HCT116 (cell line): ENCODE data around the gene RAB37. TPM values are rescaled to one million over a fixed set of nuclear protein-coding genes. Genes with fewer than 3 reads are reported as not detected.

Source experiments
- ATAC-seq: fragments of 200-7000 bp; cut with Tn5 transposase; 2 replicates; pipeline ENCODE4 v1.9.1; 2020; ENCODE audit warnings: mild to moderate bottlenecking, moderate library complexity
- BruUV-seq: library from RNA; stranded (reverse); fragments of 400-500 nt; replicated peaks from 2 replicates; lab custom pipeline; 2021; lab: Mats Ljungman, UMichigan
- CTCF ChIA-PET: fragments of 300-600 bp; sonication (Branson Sonifier 250); formaldehyde crosslinking; loops from one replicate; lab custom pipeline; 2021; ENCODE audit warnings: antibody characterized with exemption; lab: Charles Lee
- POLR2A ChIA-PET: fragments of 300-600, 350-600 bp; sonication (Branson Sonifier 250); formaldehyde crosslinking; loops from one replicate; lab custom pipeline; 2021; ENCODE audit warnings: antibody characterized with exemption; lab: Charles Lee
- RAD21 ChIA-PET, 2 experiments: fragments of 300-600 bp; sonication (Branson Sonifier 250); formaldehyde crosslinking; loops; one replicate each; lab custom pipeline; 2023; ENCODE audit warnings: low total read pairs in 2 of 2; ENCODE audit not compliant: uncharacterized antibody in 2 of 2, unreplicated experiment in 2 of 2, low non-redundant PET in 1 of 2; lab: Charles Lee
- DNase-seq: peaks from one replicate; pipeline ENCODE4 v3.0.0-alpha.2; 2010; ENCODE audit warnings: low read depth, low spot score
- H2AFZ ChIP-seq: fragments of 200-600 bp; shearing (Covaris generic), sonication (generic); 2 replicates; pipeline ENCODE4 v1.6.1; 2017; ENCODE audit warnings: low read depth, mixed run types, mixed read lengths, antibody characterized with exemption, low read length; ENCODE audit not compliant: poor library complexity, severe bottlenecking
- H3K27ac ChIP-seq: 2 replicates; pipeline ENCODE4 v1.5.1; 2012; ENCODE audit warnings: low read depth, low read length
- H3K27me3 ChIP-seq: fragments of 200-600 bp; sonication (generic); 2 replicates; pipeline ENCODE4 v1.6.1; 2016; ENCODE audit warnings: mixed run types, low read length, mixed read lengths; ENCODE audit not compliant: insufficient read depth
- H3K36me3 ChIP-seq, 2 experiments: fragments of 200-500 bp in 1 of 2; fragments of 200-600 bp in 1 of 2; sonication (Bioruptor generic) in 1 of 2; sonication (generic) in 1 of 2; 2 replicates each; pipeline versions ENCODE4 v1.5.1 to v1.6.1; 2014 to 2016; ENCODE audit warnings: low read length in 2 of 2, inconsistent platforms in 1 of 2, mixed read lengths in 1 of 2, mixed run types in 1 of 2; ENCODE audit not compliant: insufficient read depth in 2 of 2, control insufficient read depth in 1 of 2
- H3K4me1 ChIP-seq, 2 experiments: fragments of 200-600 bp in 1 of 2; sonication (generic) in 1 of 2; 2 replicates each; pipeline versions ENCODE4 v1.5.1 to v1.6.1; 2012 to 2017; ENCODE audit warnings: low read length in 2 of 2, inconsistent platforms in 1 of 2, mild to moderate bottlenecking in 1 of 2, mixed read lengths in 1 of 2, mixed run types in 1 of 2, moderate library complexity in 1 of 2; ENCODE audit not compliant: insufficient read depth in 2 of 2, control insufficient read depth in 1 of 2
- H3K4me2 ChIP-seq: fragments of 200-600 bp; sonication (generic); 2 replicates; pipeline ENCODE4 v1.6.1; 2017; ENCODE audit warnings: mixed run types, low read length, mixed read lengths
- H3K4me3 ChIP-seq, 2 experiments: fragments of 200-600 bp in 1 of 2; sonication (generic) in 1 of 2; replicated peaks in 1 of 2; 2 replicates each; pipeline ENCODE4 v1.5.1; 2011 to 2016; ENCODE audit warnings: low read length in 2 of 2, control low read depth in 1 of 2, low read depth in 1 of 2, mild to moderate bottlenecking in 1 of 2, mixed read lengths in 1 of 2, mixed run types in 1 of 2
- H3K79me2 ChIP-seq: fragments of 200-600 bp; sonication (generic); 2 replicates; pipeline ENCODE4 v1.6.1; 2017; ENCODE audit warnings: mild to moderate bottlenecking, mixed run types, low read length, moderate library complexity, mixed read lengths; ENCODE audit not compliant: insufficient read depth
- H3K9ac ChIP-seq: fragments of 200-600 bp; sonication (generic); 2 replicates; pipeline ENCODE4 v1.6.1; 2016; ENCODE audit warnings: low read length, mixed read lengths
- H3K9me2 ChIP-seq: fragments of 200-600 bp; sonication (generic), shearing (Covaris generic); 2 replicates; pipeline ENCODE4 v1.6.1; 2017; ENCODE audit warnings: mixed run types, mild to moderate bottlenecking, moderate library complexity; ENCODE audit not compliant: insufficient read depth
- H3K9me3 ChIP-seq, 2 experiments: fragments of 200-500 bp in 1 of 2; fragments of 200-600 bp in 1 of 2; sonication (Bioruptor generic) in 1 of 2; sonication (generic) in 1 of 2; 2 replicates each; pipeline ENCODE4 v1.6.1; 2014 to 2017; ENCODE audit warnings: low read length in 2 of 2, mixed read lengths in 2 of 2, inconsistent platforms in 1 of 2, low read depth in 1 of 2, mild to moderate bottlenecking in 1 of 2, mixed run types in 1 of 2, moderate library complexity in 1 of 2; ENCODE audit not compliant: control insufficient read depth in 1 of 2, insufficient read depth in 1 of 2
- H4K20me1 ChIP-seq: fragments of 200-600 bp; sonication (generic), shearing (Covaris generic); 2 replicates; pipeline ENCODE4 v1.6.1; 2017; ENCODE audit warnings: mixed run types, mild to moderate bottlenecking, moderate library complexity; ENCODE audit not compliant: insufficient read depth
- CBX3 ChIP-seq: IDR thresholded peaks from 2 replicates; pipeline ENCODE4 v1.6.1; 2012; ENCODE audit warnings: low read depth
- CEBPB ChIP-seq: IDR thresholded peaks from 2 replicates; pipeline ENCODE4 v1.6.1; 2012; ENCODE audit warnings: low read depth
- EGR1 ChIP-seq: IDR thresholded peaks from 2 replicates; pipeline ENCODE4 v1.6.1; 2012; ENCODE audit warnings: low read depth
- ELF1 ChIP-seq: IDR thresholded peaks from 2 replicates; pipeline ENCODE4 v1.6.1; 2012; ENCODE audit warnings: low read depth, borderline replicate concordance
- EZH2 ChIP-seq: fragments of 200-600 bp; sonication (generic); IDR thresholded peaks from 2 replicates; pipeline ENCODE4 v1.6.1; 2017; ENCODE audit warnings: antibody characterized with exemption, mixed run types
- EZH2phosphoT487 ChIP-seq: fragments of 200-600 bp; IDR thresholded peaks from 2 replicates; pipeline ENCODE4 v1.6.1; 2018; ENCODE audit warnings: antibody characterized with exemption, borderline replicate concordance
- FOSL1 ChIP-seq: IDR thresholded peaks from 2 replicates; pipeline ENCODE4 v1.6.1; 2012; ENCODE audit warnings: low read depth
- JUND ChIP-seq: IDR thresholded peaks from 2 replicates; pipeline ENCODE4 v1.6.1; 2012
- POLR2A ChIP-seq: IDR thresholded peaks from 2 replicates; pipeline ENCODE4 v1.7.0; 2011; ENCODE audit warnings: borderline replicate concordance; ENCODE audit not compliant: insufficient read depth, insufficient read length; ENCODE audit errors: extremely low read depth
- POLR2AphosphoS5 ChIP-seq: IDR thresholded peaks from 2 replicates; pipeline ENCODE4 v1.6.1; 2011; ENCODE audit warnings: mild to moderate bottlenecking, low read depth, low read length, moderate library complexity
- RAD21 ChIP-seq: IDR thresholded peaks from 2 replicates; pipeline ENCODE4 v1.6.1; 2012; ENCODE audit warnings: low read depth, mild to moderate bottlenecking
- SP1 ChIP-seq: IDR thresholded peaks from 2 replicates; pipeline ENCODE4 v1.6.1; 2012; ENCODE audit warnings: low read depth
- SRF ChIP-seq: IDR thresholded peaks from 2 replicates; pipeline ENCODE4 v1.6.1; 2012; ENCODE audit warnings: low read depth
- TCF7L2 ChIP-seq: IDR thresholded peaks from 2 replicates; pipeline ENCODE4 v1.7.0; 2011; ENCODE audit warnings: borderline replicate concordance, inconsistent platforms; ENCODE audit not compliant: insufficient read depth, insufficient read length; ENCODE audit errors: extremely low read depth
- YY1 ChIP-seq: IDR thresholded peaks from 2 replicates; pipeline ENCODE4 v1.6.1; 2011; ENCODE audit warnings: low read length, low read depth, moderate library complexity, mild to moderate bottlenecking; ENCODE audit not compliant: insufficient replicate concordance; ENCODE audit errors: extremely low read depth
- ZFX ChIP-seq: fragments of 450-650 bp; IDR thresholded peaks from 2 replicates; pipeline ENCODE4 v1.6.1; 2017
- ZNF274 ChIP-seq: fragments of 200-500 bp; sonication (Bioruptor generic); IDR thresholded peaks from 2 replicates; pipeline ENCODE4 v1.6.1; 2014; ENCODE audit warnings: mild to moderate bottlenecking, low read depth, low read length, inconsistent platforms
- intact Hi-C: fragments of 100-400 bp; cut with micrococcal nuclease; formaldehyde crosslinking; loops from 2 replicates; pipeline ENCODE4 v1.10.0; 2022
- total RNA-seq: library from RNA; stranded (reverse); gene quantifications from one replicate; pipeline ENCODE4 v1.2.1, GENCODE V29; 2021; ENCODE audit not compliant: unreplicated experiment
- TF ChIP-seq, protein P1 (sequence below), 3 experiments: fragments of 200-600 bp in 1 of 3; sonication (generic) in 1 of 3; IDR thresholded peaks in 2 of 3; conservative IDR thresholded peaks in 1 of 3; 2 replicates each; pipeline ENCODE4 v1.5.1; 2012 to 2017; ENCODE audit warnings: low read depth in 2 of 3, low read length in 2 of 3, antibody characterized with exemption in 1 of 3, borderline replicate concordance in 1 of 3, control low read depth in 1 of 3, mild to moderate bottlenecking in 1 of 3, mixed read lengths in 1 of 3, mixed run types in 1 of 3, moderate library complexity in 1 of 3; ENCODE audit not compliant: insufficient read depth in 1 of 3
- TF ChIP-seq, protein P2 (sequence below): IDR thresholded peaks from 2 replicates; pipeline ENCODE4 v1.6.1; 2012; ENCODE audit warnings: low read depth
- TF ChIP-seq, protein P3 (sequence below): IDR thresholded peaks from 2 replicates; pipeline ENCODE4 v1.6.1; 2012
- TF ChIP-seq, protein P4 (sequence below): IDR thresholded peaks from 2 replicates; pipeline ENCODE4 v1.6.1; 2012

Gene RAB37
- total RNA-seq, 1 experiment from 2014 or later = 8.2 TPM

DNA sequence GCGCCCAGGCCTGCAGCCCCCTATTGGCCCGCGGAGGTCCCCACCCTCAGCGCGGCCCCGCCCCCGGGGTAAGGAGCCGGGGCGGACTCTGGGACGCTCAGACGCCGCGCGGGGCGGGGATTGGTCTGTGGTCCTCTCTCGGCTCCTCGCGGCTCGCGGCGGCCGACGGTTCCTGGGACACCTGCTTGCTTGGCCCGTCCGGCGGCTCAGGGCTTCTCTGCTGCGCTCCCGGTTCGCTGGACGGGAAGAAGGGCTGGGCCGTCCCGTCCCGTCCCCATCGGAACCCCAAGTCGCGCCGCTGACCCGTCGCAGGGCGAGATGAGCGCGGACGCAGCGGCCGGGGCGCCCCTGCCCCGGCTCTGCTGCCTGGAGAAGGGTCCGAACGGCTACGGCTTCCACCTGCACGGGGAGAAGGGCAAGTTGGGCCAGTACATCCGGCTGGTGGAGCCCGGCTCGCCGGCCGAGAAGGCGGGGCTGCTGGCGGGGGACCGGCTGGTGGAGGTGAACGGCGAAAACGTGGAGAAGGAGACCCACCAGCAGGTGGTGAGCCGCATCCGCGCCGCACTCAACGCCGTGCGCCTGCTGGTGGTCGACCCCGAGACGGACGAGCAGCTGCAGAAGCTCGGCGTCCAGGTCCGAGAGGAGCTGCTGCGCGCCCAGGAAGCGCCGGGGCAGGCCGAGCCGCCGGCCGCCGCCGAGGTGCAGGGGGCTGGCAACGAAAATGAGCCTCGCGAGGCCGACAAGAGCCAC is 11.6 kb downstream of the RAB37 start, which contains the start of gene NHERF1:
TSS of gene NHERF1 (plus strand) at position 100 of the 750 bp plus-strand sequence. CDS start at position 319, 219 bp downstream.
- BruUV-seq = TSS peak; percentile 64
- intact Hi-C loops = no loop called here
- CTCF ChIA-PET = interaction anchor here (1.5 to 1.9 kb wide), 4 partner anchors 12 to 91 kb away, joined by 6 to 8 read pairs (median 6); partner anchors contain the start of genes NAT9 and RAB37
- TF ChIP-seq, protein P1, sequence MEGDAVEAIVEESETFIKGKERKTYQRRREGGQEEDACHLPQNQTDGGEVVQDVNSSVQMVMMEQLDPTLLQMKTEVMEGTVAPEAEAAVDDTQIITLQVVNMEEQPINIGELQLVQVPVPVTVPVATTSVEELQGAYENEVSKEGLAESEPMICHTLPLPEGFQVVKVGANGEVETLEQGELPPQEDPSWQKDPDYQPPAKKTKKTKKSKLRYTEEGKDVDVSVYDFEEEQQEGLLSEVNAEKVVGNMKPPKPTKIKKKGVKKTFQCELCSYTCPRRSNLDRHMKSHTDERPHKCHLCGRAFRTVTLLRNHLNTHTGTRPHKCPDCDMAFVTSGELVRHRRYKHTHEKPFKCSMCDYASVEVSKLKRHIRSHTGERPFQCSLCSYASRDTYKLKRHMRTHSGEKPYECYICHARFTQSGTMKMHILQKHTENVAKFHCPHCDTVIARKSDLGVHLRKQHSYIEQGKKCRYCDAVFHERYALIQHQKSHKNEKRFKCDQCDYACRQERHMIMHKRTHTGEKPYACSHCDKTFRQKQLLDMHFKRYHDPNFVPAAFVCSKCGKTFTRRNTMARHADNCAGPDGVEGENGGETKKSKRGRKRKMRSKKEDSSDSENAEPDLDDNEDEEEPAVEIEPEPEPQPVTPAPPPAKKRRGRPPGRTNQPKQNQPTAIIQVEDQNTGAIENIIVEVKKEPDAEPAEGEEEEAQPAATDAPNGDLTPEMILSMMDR (IDR thresholded peaks at IDR 0.05 in 2 of 3, conservative IDR thresholded peaks at IDR 0.05 in 1 of 3; ENCODE audit: borderline replicate concordance in 1 of 3, insufficient read depth in 1 of 3, low read depth in 2 of 3, low read length in 2 of 3) = peak in 2 of 3 experiments; percentile 17 to 19; a peak in 2 of 6 replicates
- no peak for TF ChIP-seq TCF7L2
- no peak for TF ChIP-seq SP1
- TF ChIP-seq JUND = no peak
- TF ChIP-seq EZH2phosphoT487 = no peak
- no peak for TF ChIP-seq SRF
- TF ChIP-seq, protein P2, sequence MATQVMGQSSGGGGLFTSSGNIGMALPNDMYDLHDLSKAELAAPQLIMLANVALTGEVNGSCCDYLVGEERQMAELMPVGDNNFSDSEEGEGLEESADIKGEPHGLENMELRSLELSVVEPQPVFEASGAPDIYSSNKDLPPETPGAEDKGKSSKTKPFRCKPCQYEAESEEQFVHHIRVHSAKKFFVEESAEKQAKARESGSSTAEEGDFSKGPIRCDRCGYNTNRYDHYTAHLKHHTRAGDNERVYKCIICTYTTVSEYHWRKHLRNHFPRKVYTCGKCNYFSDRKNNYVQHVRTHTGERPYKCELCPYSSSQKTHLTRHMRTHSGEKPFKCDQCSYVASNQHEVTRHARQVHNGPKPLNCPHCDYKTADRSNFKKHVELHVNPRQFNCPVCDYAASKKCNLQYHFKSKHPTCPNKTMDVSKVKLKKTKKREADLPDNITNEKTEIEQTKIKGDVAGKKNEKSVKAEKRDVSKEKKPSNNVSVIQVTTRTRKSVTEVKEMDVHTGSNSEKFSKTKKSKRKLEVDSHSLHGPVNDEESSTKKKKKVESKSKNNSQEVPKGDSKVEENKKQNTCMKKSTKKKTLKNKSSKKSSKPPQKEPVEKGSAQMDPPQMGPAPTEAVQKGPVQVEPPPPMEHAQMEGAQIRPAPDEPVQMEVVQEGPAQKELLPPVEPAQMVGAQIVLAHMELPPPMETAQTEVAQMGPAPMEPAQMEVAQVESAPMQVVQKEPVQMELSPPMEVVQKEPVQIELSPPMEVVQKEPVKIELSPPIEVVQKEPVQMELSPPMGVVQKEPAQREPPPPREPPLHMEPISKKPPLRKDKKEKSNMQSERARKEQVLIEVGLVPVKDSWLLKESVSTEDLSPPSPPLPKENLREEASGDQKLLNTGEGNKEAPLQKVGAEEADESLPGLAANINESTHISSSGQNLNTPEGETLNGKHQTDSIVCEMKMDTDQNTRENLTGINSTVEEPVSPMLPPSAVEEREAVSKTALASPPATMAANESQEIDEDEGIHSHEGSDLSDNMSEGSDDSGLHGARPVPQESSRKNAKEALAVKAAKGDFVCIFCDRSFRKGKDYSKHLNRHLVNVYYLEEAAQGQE = no peak
- TF ChIP-seq RAD21 = no peak
- TF ChIP-seq ZNF274 = no peak
- TF ChIP-seq ZFX = peak; percentile 52; the same call in 1 of the 2 replicates
- TF ChIP-seq YY1 = peak; percentile 76
- TF ChIP-seq CEBPB = no peak
- TF ChIP-seq, protein P3, sequence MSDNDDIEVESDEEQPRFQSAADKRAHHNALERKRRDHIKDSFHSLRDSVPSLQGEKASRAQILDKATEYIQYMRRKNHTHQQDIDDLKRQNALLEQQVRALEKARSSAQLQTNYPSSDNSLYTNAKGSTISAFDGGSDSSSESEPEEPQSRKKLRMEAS = peak; percentile 63
- no peak for TF ChIP-seq EGR1
- no peak for TF ChIP-seq CBX3
- no peak for TF ChIP-seq ELF1
- TF ChIP-seq, protein P4, sequence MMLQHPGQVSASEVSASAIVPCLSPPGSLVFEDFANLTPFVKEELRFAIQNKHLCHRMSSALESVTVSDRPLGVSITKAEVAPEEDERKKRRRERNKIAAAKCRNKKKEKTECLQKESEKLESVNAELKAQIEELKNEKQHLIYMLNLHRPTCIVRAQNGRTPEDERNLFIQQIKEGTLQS = no peak
- TF ChIP-seq POLR2AphosphoS5 = peak; percentile 100
- TF ChIP-seq FOSL1 = no peak
- peak; percentile 97 for TF ChIP-seq POLR2A
- TF ChIP-seq EZH2 = no peak

More for the DNA sequence above, 11.6 kb downstream of the RAB37 start, which contains the start of gene NHERF1:
- Histone ChIP-seq H3K9ac (peak within 1 kb of the TSS; percentile 79), H2AFZ (no peak within 1 kb of the TSS), H3K4me2 (peak within 1 kb of the TSS; percentile 87), H3K79me2 (peaks cover 51% of the 10 kb centered on the region), H3K9me3 (no peaks in the 10 kb centered on the region), H3K27me3 (no peaks in the 10 kb centered on the region), H3K4me1 (peaks cover 35 to 61% of the 10 kb centered on the region in 2 experiments), H3K36me3 (peaks cover 0 to 2% of the 10 kb centered on the region in 2 experiments; a peak in 2 of 4 replicates), H3K9me2 (no peaks in the 10 kb centered on the region), H4K20me1 (peaks cover 3% of the 10 kb centered on the region; the same call in 1 of the 2 replicates), H3K27ac (peak within 1 kb of the TSS; percentile 81), H3K4me3 (peak within 1 kb of the TSS; percentile 74 to 90)
- ChIA-PET RAD21 (no interaction called here), POLR2A (interaction anchor here (1.2 to 3.2 kb wide), 5 partner anchors 11 to 124 kb away, joined by 4 to 18 read pairs (median 9); partner anchors contain the start of genes FDXR, NAT9 and RAB37)
- peak; percentile 77 for DNase-seq
- ATAC-seq = peak; percentile 90
